CD1c-positive myeloid dendritic cell (primary cell): ENCODE results near the gene LRFN5.
"Not testable (repeated sequence)": the region's sequence is repeated elsewhere in the genome, so short reads cannot be mapped to it uniquely, and the experiment has no call there.

ENCODE experiments used
- DNase-seq: peaks from one replicate; pipeline ENCODE4 v3.0.0-alpha.2; 2016; ENCODE audit errors: extremely low spot score

LRFN5 gene

DNA sequence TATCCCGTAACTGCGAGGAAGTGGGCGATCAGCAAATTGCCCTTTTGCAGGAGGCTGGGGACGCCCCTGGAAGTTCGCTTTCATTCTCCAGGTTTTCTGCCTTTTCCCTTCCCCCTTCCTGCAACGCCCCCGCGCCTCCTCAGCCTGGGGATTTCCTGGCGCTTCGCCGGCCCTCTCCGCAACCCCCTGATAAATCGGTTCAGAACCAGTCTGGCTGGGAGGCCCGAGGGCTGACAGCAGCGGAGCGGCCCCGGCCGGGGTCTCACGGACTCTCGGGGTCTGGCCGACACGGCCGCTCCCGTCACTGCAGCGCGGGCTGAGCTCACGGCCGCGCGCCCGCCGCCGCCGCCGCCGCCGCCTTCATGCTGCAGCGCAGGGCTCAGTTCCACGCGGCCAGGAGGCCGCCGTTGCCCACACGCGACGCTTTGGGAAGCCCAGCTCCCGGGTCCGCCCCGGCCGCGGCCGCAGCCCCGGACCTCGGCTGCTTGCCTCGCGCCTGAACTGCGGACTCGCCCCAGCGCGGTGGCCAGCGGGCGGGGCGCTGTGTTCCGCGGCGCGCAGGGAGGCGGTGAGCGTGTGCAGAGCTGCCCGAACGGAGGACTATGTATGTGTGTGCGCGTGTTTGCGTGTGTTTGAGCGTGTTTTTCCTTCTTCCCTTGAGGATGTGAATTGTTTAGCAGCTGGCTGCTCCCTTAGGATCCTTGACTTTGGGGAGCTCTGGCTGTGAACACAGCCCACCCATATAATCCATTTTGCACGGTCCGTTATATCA, at the start of gene LRFN5:
TSS of gene LRFN5 (plus strand) at position 345 of the 772 bp plus-strand sequence.
- no peak for DNase-seq

- DNase-seq: no peak
These were observed 48.2 kb upstream of the LRFN5 start for GRCh38 chr14:41558490-41558889.

DNA sequence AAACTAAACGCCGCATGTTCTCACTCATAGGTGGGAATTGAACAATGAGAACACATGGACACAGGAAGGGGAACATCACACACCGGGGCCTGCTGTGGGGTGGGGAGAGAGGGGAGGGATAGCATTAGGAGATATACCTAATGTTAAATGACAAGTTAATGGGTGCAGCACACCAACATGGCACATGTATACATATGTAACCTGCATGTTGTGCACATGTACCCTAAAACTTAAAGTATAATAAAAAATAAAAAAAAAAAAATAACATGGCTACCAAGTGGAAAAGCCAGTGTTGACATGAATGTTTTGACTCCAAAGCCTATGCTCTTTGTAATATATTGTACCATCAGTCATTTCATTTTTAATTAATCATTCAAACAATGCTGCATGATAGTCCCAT, 39.8 kb upstream of the LRFN5 start:
- not testable (repeated sequence) for DNase-seq

DNA sequence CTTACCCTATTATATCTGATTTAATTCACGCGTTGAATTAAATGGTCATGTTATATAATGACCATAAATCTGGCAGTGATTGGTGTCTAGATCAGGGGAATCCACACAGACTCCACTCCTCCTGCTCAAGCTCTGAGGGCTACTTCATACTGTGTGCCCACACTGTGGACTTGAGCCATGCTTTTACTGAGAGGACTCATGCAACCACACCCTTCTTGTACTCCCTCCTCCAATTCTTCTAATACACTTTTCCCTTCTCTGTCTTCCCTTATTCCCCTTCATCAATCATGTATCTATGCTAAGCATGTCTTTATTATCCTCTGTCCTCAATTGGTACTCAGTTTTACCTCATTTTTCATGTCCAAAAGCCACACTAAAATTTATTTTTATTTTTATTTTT, 37.7 kb upstream of the LRFN5 start:
- DNase-seq: no peak

- no peak for DNase-seq
These were observed 36.1 kb upstream of the LRFN5 start for GRCh38 chr14:41570415-41571155.

DNA sequence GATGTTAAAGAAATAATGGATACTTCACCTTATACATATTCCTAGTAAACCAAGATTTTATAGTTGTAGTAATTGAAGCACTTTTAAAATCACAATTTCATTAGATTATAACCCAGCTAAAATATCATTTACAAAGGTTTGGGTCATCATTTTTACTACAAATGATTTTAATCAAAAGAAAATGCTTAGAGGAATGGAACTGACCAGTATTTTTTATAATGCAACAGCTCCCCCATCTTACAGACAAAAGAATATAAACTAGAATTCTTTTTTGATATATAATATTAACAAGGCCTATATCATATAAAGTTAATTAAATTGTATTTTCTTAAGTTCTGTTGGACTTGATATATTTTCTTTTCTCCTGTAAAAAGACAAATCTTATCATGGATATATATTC, 20.4 kb upstream of the LRFN5 start:
- no peak for DNase-seq

DNA sequence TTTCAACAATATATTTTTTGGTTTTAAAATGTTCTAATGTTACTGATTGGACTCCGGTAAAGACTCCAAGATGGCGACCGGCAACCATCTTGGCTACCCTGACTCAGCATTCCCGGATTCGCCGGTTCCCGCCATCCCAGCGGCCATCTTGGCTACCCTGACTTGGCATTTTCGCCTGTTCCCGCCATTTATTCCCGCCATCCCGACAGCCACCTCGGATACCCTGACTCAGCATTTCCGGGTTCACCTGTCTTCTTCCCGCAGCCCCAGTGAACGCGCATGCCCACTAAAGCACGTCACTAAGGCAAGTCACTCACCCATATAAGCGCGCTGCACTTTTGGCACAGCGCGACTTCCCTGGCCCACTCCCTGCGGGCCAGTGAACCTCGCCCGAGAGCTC, 9.0 kb upstream of the LRFN5 start:
- DNase-seq: no peak

DNA sequence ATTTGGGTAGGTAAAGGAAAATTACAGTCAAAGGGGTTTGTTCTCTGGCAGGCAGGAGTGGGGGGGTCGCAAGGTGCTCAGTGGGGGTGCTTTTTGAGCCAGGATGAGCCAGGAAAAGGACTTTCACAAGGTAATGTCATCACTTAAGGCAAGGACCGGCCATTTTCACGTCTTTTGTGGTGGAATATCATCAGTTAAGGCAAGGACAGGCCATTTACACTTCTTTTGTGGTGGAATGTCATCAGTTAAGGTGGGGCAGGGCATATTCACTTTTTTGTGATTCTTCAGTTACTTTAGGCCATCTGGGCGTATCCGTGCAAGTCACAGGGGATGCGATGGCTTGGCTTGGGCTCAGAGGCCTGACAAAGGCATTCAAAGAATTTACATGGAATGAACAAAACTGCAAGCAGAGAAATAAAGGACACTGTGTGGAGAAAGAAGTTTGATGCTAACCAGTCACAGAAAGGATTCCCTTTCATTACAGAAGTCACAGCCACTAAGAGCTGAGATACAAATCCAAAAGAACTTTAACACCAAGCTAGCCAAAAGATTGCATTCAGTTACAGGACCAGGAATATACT, 6.8 kb upstream of the LRFN5 start:
- DNase-seq: not testable (repeated sequence)

DNA sequence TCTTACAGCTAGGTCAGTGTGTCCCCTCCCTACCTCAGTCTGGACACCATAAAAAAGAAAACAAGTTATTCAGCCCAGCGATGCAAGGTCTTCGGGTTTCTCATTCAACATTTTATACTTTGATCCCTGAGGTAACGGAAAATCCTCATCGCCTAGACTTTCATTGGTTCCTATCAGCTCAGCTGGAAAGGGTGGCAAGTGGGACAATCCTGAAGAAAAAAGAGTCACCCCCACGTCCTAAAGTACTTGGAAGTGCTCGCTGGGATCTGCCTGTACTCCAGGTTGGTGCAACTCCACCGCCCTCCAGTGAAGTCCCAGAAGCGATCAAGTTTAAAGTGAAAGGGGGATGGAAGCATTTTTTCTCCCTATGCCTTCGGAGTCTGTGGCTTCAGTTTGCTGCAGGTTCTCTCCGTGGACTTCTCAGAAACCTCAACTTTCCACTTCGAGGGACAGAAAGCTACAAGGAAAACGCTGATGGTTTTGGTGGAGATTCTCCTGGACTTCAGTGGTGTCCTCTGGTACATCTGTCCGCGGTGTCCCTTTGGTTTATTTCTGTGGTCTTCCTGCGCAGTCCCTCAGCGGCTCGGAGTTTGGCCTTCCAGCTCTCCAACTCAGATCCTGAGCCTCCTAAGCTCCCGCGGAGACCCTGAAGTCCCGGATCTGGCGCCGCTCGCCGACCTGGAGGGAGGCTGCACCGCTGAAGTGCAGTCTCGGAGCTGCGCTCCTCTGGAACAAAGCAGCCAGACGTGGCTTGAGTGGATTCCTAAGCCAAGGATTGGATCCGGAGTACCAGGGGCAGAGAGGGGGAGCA, 1.8 kb upstream of the LRFN5 start:
- DNase-seq: no peak

DNA sequence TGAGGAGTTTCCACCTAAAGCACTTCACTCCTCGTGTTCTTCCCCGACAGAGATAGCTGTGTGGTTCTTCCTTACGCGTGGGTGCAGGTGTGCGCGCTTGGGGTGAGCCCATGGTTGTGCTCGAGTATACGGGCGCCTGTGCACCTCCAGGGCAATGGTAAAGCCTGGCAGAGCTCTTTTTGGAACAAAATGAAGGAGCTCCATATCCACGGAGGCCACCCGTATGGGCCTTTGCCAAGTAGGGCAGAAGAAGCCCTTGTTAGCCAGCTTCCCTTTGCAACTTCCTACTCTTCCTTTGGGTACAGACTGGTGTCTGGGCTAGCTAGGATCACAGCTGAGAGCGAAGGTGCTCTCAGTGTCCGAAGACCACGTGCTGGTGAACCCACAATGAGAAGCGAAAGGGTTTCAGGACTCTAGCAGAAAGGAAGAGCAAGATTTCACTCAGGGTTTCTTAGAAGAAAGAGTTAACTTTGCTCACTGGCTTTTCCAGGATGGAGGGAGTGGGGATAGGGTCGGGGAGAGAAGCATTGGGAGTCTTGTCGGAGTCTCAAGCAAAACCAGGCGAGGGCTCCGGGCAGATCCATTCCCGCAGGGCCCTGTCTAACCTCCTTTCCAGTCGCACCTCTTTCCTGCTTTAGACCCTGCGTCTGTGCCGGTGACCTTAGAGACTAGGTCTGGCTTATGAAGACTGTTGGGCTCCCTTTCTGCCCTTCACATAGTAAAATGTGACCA, 960 bp upstream of the LRFN5 start:
- DNase-seq: no peak

DNA sequence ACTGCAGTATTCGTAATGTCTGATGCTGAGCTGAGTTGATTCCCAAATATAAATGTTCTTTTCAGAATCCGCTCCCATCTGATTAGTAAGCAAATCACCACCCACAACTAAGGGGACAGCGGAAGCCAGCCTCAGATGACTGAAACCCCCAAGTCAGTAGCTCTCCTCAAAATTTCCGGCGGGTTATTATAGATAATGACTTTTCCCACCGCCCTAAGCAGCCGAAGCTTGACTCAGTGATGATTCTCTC, 469 bp upstream of the LRFN5 start:
- DNase-seq: no peak

- no peak for DNase-seq
These were observed 664 bp downstream of the LRFN5 start for GRCh38 chr14:41607304-41607775.

DNA sequence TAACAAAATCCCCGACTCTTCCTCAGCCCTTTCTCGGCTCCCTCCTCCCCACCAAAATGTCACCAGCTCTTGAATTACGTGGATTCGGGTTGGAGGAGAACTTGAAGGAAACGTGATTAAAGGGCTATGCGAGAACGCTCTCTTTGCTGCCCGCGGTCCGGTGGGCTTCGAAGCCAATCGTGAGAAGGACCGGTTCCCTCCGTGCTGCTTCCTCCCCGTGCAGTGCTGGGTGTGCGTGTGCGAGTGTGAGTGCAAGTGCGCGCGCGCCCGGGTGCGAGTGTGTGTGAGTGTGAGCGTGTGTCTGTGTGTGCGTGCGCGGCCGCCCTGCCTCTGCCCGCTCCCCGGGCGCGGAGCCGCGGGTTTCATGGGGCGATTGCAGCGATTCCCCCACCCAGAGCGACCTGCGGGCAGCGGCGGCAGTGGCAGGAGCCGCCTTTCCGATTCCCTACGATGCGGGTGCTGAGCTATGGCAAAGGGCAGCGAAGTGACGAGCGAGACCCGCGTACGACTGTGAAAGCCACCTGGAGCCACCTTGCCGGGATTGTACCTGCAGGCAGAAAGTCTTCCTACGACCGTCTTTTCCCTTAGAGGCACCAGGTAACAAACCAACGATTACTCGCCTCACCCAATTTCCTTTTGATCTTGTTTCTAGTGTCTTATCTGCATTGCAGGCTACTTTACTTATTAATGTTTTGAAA, 1.4 kb downstream of the LRFN5 start:
- no peak for DNase-seq

GRCh38 chr14:41608681-41609390, 2.2 kb downstream of the LRFN5 start:
- no peak for DNase-seq

GRCh38 chr14:41609704-41610183, 3.1 kb downstream of the LRFN5 start:
- no peak for DNase-seq

DNA sequence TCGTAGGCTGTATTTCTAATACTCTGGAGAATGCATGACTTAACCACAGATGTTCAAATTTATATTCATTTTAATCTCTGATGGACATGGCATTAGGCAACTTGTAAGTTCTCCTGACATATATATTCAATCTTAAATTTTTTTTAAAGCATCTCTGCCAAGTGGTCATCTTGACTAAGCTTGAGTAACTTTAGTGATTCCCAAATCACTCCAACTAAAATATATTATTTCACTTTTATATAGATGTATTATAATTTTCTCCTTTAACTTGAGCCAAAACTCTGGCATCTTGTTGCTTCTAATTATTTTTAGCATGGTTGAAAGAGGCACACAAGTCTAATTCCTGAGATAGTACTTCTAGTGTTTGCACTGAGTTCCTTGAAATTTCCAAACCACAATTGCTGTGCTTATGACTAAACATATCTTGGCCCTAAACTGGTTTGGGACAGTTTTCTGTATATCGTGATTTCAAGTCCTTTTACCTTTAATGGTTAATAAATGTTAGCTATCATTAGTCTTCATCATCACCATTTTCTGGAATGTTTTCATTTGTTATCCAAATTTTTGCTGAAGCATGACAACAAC, 8.4 kb downstream of the LRFN5 start:
- no peak for DNase-seq

DNA sequence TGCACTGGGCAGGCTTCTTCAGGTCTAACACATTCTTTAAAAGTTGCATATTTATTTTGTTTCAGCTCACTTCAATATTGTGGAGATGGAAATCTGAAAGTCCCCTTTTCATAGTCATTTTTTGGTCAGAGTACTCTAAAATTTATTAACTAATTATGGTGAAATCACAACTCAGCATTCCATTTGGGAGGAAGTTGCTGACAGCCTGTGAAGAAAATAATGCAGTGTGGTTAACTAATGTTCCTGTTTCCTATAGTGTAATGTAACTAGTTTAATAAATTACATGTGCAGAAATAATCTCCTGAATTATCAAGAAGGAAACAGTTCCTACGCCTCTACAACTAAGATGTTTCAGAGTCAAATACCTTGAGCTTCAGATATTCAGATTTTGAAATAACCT, 17.1 kb downstream of the LRFN5 start:
- no peak for DNase-seq

DNA sequence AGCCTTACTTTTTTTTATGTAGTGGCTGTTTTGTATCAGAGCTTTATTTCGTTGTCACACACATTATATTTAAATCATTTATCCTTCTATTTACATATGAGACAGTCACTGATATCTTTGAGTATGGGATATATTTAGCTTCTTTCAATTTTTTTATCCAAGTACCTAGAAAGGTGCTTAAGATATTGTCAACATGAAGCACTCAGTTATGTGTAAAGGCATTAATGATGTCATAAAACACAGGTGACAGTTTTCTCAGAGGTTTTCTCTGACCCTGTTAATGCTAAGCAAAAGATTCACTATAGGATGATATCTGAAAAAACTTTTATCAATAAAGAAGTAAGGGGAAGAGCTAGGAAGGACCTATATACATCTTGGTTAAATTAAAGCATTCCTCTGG, 23.2 kb downstream of the LRFN5 start:
- DNase-seq: no peak

- DNase-seq: no peak
These were observed 27.6 kb downstream of the LRFN5 start for GRCh38 chr14:41634286-41634685.
